Caki2 (cell line): ENCODE data around the gene TSEN34. TPM values are rescaled to one million over a fixed set of nuclear protein-coding genes. Genes with fewer than 3 reads are reported as not detected.
"Not testable (repeated sequence)": the region's sequence is repeated elsewhere in the genome, so short reads cannot be mapped to it uniquely, and the experiment has no call there.

Experiments
- DNase-seq: peaks from one replicate; pipeline ENCODE4 v3.0.0-alpha.2; 2015; ENCODE audit warnings: low read depth
- in situ Hi-C: cut with HindIII; loops from 2 replicates; pipeline ENCODE4 v1.10.0; 2016; ENCODE audit warnings: low sequenced_read_pairs, low pct_unique_long_range_greater_than_20kb, mixed read lengths
- total RNA-seq: library from RNA; depleted of rRNA; stranded (reverse); fragments of >200 nt; shearing (Covaris generic); gene quantifications from 2 replicates; pipeline ENCODE4 v1.2.3, GENCODE V29; 2014; ENCODE audit warnings: low replicate concordance

Gene TSEN34
- total RNA-seq, 1 experiment from 2014 or later, result 219 TPM

- DNase-seq, in situ Hi-C loops: not testable (repeated sequence)
Measured at GRCh38 chr19:54219702-54220101, 28.6 kb downstream of the TSEN34 start.

GRCh38 chr19:54221947-54222346, 30.8 kb downstream of the TSEN34 start:
- in situ Hi-C loops, result not testable (repeated sequence)

GRCh38 chr19:54222474-54223276, 31.6 kb downstream of the TSEN34 start, which contains the start of gene LILRB3:
TSS of gene LILRB3 (minus strand) at chr19:54223007. CDS start at chr19:54222976, 31 bp downstream.
- in situ Hi-C loops, DNase-seq: not testable (repeated sequence)

More at GRCh38 chr19:54221947-54222346, 30.8 kb downstream of the TSEN34 start:
- DNase-seq, result not testable (repeated sequence)

- DNase-seq, in situ Hi-C loops: not testable (repeated sequence)
Measured at GRCh38 chr19:54223277-54223936, 32.3 kb downstream of the TSEN34 start.

GRCh38 chr19:54223937-54224281, 32.8 kb downstream of the TSEN34 start:
- in situ Hi-C loops, DNase-seq: not testable (repeated sequence)

- DNase-seq, in situ Hi-C loops: not testable (repeated sequence)
Measured at GRCh38 chr19:54224619-54225018, 33.5 kb downstream of the TSEN34 start.

- in situ Hi-C loops, result no loop called here
Measured at GRCh38 chr19:54229146-54229545, 38.0 kb downstream of the TSEN34 start.

GRCh38 chr19:54230031-54230430, 38.9 kb downstream of the TSEN34 start:
- DNase-seq, result no peak
- in situ Hi-C loops, result no loop called here

More at GRCh38 chr19:54229146-54229545, 38.0 kb downstream of the TSEN34 start:
- DNase-seq, result no peak

GRCh38 chr19:54231077-54231931, 40.2 kb downstream of the TSEN34 start:
- DNase-seq, result peak; percentile 88
- in situ Hi-C loops, result no loop called here

- in situ Hi-C loops, result no loop called here
- DNase-seq, result no peak
Measured at GRCh38 chr19:54233941-54234340, 42.8 kb downstream of the TSEN34 start.

GRCh38 chr19:54239491-54240371, 48.6 kb downstream of the TSEN34 start:
- DNase-seq, in situ Hi-C loops: not testable (repeated sequence)

- DNase-seq, in situ Hi-C loops: not testable (repeated sequence)
Measured at GRCh38 chr19:54240372-54241336, 49.5 kb downstream of the TSEN34 start.

- DNase-seq, in situ Hi-C loops: not testable (repeated sequence)
Measured at GRCh38 chr19:54242234-54242633, 51.1 kb downstream of the TSEN34 start.

- in situ Hi-C loops, DNase-seq: not testable (repeated sequence)
Measured at GRCh38 chr19:54242646-54243045, 51.5 kb downstream of the TSEN34 start, which contains the start of gene LILRA6. TSS of gene LILRA6 (minus strand) at chr19:54242790.

- DNase-seq, in situ Hi-C loops: not testable (repeated sequence)
Measured at GRCh38 chr19:54243809-54244208, 52.7 kb downstream of the TSEN34 start.
